D341Med (cell line): Measurements from ENCODE around the gene POLR2A.
A peak's percentile ranks its signal among the peaks of the same experiment; 100 is the strongest.
"Not testable (repeated sequence)": the region's sequence is repeated elsewhere in the genome, so short reads cannot be mapped to it uniquely, and the experiment has no call there.

Experiments used
- DNase-seq: peaks from one replicate; pipeline ENCODE4 v3.0.0; 2012; ENCODE audit warnings: low spot score

POLR2A gene

DNA sequence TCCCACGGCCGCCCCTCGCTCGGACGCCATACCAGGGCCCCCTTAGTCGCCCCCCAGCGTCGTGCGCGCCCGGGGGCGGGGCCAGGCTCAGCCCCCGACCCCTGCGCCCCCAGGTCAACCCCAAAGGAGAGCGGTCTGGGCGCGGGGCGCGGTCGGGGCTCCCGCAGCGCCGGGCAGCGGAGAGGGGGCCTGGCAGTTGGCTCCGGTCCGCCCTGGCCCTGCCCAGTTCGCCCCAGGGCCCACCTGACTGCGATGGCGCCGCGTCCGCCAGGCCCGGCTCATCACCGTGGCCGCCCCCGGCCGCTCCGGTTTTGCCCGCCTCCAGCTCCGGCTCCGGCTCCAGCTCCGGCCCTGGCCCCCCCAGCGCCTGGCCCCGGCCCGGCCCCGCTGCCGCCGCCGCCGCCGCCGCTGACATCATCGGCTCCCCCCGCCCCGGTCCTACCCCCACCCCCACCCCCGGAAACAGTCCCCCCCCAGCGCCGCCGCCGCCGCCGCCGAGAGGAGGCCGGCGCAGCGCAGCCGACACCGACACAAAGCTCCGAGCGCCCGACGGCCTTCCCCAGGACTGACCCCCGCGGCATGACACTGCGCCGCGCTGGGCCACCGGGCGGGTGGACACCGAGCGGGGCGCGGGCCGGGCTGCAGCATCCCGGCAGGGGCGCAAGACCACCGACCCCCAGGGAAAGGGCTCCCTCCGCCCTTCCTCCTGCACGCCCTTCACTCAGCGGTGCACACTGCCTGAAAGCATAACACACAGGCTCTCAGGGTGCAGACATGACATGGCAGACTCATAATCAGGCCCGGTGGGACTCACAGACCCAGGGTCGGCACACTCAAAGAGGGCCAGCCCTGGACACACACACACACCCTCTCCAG is 4.7 kb upstream of the POLR2A start, which contains the start of gene ZBTB4:
Gene ZBTB4, minus strand, starts transcription at position 419 of the 876 bp plus-strand sequence. CDS start 12,830 bp downstream, outside the sequence.
- DNase-seq: peak; percentile 62

DNA sequence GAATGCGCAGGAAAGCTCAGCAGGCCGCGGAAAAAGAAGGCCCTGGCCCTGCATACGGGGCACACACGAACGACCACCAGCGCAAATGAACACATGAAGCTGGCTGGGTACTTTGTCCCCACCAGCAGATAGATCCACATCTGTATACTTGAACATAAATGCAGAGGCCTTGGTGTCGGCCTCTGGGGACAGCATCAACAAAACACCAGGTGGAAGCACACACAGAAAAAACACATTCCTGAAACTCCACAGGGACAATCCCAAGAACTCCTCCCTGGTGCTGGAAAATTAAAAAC is 4.1 kb upstream of the POLR2A start:
- no peak for DNase-seq

DNA sequence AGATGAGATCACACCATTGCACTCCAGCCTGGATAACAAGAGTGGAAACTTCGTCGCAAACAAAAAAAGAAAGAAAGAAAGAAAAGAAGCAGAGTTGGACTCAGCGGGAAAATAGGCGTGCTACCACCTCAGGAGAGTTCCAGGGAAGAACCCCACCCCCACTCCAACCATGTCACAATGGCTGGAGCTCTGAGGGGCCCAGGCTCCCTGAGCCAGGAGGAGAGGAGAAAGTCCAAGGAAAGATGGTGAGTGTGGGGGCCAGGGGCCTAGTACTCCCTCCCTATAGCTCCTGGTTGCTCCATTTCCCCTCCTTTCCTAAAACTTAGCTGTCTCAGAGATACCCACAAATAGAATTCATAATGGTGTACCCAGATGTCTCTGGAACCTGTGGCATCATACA is 2.9 kb upstream of the POLR2A start, which contains the start of gene SLC35G6:
Gene SLC35G6, plus strand, starts transcription at position 172 of the 400 bp plus-strand sequence. Its CDS starts 71 bp downstream, at position 243.
- not testable (repeated sequence) for DNase-seq

DNA sequence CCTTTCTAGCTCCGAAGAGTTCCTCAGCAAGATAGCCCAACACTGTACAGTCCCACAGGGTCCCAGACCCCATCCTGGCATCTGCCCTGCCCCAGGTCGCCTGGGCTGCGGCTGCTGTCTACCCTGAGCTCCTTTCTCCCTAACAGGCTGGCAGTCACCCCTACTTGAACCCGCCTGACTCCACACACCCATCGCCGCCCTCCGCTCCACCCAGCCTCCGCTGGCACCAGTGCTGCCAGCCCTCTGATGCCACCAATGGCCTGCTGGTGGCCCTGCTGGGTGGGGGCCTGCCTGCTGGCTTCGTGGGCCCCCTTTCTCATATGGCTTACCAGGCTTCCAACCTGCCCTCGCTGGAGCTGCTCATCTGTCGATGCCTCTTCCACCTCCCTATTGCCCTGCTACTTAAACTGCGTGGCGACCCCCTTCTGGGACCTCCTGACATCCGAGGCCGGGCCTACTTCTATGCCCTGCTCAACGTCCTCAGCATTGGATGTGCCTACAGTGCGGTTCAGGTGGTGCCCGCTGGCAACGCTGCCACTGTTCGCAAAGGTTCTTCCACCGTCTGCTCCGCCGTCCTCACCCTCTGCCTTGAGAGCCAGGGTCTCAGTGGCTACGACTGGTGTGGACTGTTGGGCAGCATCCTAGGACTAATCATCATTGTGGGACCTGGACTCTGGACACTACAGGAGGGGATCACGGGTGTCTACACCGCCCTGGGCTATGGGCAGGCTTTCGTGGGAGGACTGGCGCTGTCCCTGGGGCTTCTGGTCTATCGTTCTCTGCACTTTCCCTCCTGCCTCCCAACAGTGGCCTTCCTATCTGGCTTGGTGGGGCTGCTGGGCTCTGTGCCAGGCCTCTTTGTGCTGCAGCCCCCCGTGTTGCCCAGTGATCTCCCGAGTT is 2.1 kb upstream of the POLR2A start:
- not testable (repeated sequence) for DNase-seq

DNA sequence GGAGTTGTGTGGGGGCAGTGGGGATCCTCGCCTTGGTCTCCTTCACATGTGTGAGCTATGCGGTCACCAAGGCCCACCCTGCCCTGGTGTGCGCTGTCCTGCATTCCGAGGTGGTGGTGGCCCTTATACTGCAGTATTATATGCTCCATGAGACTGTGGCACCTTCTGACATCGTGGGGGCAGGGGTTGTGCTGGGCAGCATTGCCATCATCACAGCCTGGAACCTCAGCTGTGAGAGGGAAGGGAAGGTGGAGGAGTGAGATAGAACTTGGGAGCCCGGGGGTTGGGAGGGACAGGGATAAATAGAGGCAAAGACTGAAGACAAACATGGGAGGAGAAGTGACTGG is 1.5 kb upstream of the POLR2A start:
- not testable (repeated sequence) for DNase-seq

DNA sequence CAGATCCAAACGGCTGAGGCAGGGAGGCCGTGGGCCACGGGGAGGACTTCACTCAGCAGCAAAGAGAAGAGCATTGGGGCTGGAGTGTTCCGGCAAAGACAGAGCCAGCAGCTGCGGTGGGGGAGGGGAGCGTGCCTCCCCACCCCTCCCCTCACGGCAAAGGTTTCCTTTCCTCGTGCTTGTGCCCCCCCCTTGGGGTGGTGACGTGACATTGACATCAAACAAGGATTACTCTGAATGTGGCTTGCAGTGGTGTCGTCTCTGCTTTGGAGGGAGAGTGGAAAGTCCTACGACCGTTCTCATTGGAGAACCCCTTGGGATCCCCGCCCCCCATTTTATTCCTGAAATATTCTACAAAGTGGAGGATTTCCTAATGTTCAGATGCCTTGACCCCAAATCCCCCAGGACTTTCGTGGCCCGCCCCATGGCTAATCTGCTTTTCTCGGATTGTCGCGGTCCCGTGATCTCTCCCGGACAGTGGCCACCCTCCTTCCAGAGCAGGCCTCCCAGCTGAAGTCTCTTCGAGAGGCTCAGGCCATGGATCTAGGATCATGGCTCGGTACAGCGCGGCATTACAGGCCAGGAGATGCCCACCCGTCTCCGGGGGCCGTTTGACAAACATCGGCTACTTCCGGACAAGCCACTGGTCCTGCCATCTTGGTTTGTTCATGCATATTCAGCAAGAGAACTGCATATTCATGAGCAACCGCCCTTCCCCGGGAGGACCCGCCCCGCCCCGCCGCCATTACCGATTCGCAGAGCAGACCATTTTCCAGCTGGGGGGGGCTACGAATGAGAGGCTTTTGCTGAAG is 705 bp upstream of the POLR2A start:
- DNase-seq: peak; percentile 71

DNA sequence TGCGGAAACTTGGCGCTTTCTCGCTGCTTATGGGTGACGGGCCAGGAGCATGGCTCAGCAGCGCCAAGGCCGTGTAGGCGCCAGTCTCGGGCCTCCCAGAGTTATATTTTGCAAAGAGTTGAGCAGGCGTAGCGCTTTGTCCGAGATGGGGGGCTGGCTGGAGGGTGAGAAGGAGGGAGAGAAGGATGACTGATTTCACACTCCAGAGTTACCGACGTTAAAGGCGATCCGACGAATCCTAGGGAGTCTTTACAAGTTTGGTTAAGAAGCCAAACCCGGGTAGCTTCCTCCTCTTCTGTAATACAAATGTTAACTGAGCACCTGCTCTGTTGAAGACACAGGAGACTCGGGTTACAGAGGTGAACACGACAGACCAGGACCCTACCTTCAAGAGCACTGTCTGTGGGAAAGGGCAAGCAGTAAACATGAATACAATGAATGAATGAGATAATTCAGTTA is 782 bp downstream of the POLR2A start:
- no peak for DNase-seq

DNA sequence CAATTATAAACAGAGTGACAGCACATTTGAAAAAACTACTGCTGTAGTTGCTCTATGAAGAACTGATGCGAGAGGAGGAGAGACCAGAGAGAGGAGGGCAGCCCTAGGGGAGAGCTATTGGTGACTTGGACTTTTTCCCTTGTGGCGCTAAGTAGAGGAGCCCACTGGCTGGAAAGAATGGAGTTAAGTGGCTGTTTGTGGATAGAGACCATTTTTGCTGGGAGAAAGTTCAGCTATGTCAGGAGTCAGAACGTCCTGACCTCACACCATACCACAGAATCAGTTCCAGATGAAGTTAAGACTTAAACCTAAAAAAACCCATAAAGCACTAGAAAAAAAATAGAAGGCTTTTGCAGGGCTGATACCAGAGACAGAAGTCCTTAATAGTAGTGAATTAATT is 2.0 kb downstream of the POLR2A start:
- DNase-seq: no peak

DNA sequence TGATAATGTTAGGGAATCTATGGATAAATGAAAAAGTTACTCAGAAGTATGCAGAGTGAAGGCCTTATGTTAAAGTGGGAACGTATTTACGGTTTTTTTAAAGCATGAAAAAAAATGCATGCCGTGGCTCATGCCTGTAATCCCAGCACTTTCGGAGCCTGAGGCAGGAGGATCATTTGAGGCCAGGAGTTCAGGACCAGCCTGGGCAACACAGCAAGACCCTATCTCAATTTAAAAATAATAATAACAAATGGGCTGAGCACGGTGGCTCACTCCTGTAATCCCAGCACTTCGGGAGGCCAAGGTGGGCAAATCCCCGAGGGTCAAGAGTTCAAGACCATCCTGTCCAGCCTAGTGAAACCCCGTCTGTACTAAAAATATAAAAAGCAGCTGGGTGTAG is 6.0 kb downstream of the POLR2A start:
- DNase-seq: no peak

DNA sequence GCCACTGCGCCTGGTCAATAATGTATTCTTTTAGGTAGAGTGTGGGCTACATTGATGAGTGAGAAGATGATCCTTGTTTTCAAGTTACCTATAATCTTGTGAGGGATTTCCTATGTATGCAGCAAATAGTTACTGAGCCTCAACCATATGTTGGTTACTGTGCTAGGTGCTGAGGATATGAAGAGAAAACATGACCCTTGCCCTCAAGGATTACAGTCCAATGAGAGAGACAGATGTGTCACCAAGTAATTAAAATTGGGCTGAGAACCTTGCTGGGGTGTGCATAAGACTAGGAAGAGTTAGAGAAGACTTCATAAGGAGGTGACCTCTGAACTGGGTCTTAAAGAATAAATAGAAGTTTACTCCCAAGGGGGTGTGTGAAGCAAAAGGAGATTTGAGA is 7.4 kb downstream of the POLR2A start:
- DNase-seq: no peak

DNA sequence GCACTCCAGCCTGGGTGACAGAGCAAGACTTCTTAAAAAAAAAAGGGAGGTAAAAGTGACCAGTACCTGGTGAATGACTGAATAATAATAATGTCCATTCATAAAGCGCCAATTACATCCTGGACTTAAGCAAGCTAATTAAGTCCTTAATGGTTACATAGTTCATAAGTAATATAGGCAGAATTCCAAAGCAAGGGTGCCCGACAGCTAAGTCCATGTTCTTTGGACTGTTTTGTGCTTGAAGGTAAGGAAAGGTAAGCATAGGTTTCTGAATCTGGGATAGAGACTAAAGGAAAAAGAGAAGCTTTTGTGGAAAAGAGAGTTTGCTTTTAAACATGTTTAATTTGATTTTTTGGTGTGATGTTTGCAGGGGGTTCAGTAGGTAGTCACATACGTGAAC is 9.8 kb downstream of the POLR2A start:
- no peak for DNase-seq

DNA sequence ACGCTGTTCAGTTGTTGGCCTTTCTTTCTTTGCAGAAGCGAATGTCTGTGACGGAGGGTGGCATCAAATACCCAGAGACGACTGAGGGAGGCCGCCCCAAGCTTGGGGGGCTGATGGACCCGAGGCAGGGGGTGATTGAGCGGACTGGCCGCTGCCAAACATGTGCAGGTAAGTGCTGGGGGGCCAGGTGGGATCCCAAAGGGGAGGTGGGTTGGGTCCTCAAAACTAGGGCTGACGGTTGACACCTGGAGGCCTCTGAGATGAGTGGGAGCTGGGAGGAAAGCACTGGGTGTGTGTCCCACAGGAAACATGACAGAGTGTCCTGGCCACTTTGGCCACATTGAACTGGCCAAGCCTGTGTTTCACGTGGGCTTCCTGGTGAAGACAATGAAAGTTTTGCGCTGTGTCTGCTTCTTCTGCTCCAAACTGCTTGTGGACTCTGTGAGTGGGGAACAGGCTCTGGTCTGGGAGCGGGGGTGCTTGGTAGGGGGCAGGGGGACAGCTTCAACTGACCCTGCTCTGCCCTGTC is 11.8 kb downstream of the POLR2A start:
- no peak for DNase-seq

DNA sequence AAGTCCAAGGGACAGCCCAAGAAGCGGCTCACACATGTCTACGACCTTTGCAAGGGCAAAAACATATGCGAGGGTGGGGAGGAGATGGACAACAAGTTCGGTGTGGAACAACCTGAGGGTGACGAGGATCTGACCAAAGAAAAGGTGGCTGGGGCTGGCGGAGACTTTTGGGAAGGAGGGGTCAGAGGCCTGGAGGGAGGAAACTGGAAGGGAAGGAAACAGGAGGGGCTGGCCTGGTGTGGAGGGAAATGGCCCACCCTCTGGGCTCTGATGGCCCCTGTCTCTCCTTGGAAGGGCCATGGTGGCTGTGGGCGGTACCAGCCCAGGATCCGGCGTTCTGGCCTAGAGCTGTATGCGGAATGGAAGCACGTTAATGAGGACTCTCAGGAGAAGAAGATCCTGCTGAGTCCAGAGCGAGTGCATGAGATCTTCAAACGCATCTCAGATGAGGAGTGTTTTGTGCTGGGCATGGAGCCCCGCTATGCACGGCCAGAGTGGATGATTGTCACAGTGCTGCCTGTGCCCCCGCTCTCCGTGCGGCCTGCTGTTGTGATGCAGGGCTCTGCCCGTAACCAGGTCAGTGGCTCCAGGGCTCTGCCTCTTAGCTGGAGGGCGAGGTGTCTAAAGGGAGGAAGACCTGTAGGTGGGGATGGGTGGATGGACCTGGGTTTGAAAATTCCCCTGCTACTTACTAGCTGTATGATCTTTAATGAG is 12.5 kb downstream of the POLR2A start:
- DNase-seq: no peak

DNA sequence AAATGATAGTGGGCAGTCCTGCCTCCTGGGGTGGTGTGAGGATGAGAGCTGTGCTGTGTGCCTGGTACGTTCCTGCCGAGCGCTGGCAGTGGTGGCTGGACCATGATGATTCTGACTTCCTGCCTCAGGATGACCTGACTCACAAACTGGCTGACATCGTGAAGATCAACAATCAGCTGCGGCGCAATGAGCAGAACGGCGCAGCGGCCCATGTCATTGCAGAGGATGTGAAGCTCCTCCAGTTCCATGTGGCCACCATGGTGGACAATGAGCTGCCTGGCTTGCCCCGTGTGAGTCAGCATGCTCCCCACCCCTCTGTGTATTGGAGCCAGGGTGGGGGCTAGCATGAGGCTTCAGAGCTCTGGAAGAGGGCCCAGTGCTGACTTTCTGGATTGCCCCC is 13.1 kb downstream of the POLR2A start:
- DNase-seq: no peak

DNA sequence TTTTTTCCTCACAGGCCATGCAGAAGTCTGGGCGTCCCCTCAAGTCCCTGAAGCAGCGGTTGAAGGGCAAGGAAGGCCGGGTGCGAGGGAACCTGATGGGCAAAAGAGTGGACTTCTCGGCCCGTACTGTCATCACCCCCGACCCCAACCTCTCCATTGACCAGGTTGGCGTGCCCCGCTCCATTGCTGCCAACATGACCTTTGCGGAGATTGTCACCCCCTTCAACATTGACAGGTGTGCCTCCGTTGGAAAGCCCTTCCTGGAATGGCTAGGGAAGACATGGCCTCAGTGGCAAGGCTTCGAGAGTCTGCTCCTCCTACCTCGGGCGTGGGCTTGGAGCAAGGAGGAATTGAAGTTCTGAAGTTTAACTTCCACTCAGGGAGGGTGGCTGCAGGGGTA is 13.5 kb downstream of the POLR2A start:
- DNase-seq: no peak

DNA sequence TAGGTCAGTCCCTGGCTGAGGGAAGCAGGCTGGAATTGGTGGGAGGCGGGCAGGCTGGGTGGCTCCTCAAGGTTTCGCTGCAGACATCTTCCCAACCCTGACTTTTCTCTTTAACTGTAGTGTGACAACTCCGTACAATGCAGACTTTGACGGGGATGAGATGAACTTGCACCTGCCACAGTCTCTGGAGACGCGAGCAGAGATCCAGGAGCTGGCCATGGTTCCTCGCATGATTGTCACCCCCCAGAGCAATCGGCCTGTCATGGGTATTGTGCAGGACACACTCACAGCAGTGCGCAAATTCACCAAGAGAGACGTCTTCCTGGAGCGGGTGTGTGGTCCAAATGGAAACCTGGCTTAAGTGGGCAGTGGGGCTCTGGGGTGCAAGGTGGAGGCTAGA is 15.0 kb downstream of the POLR2A start:
- DNase-seq: no peak

DNA sequence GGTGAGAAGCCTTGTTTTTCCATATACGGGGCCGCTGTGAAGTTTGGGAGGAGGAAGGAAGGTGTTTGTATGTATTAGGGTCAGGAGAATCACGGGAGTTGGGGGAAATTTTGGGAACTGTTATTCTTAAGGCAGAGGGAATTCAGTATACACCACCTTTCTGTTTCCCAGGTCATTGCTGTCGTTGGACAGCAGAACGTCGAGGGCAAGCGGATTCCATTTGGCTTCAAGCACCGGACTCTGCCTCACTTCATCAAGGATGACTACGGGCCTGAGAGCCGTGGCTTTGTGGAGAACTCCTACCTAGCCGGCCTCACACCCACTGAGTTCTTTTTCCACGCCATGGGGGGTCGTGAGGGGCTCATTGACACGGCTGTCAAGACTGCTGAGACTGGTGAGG is 17.6 kb downstream of the POLR2A start:
- no peak for DNase-seq

DNA sequence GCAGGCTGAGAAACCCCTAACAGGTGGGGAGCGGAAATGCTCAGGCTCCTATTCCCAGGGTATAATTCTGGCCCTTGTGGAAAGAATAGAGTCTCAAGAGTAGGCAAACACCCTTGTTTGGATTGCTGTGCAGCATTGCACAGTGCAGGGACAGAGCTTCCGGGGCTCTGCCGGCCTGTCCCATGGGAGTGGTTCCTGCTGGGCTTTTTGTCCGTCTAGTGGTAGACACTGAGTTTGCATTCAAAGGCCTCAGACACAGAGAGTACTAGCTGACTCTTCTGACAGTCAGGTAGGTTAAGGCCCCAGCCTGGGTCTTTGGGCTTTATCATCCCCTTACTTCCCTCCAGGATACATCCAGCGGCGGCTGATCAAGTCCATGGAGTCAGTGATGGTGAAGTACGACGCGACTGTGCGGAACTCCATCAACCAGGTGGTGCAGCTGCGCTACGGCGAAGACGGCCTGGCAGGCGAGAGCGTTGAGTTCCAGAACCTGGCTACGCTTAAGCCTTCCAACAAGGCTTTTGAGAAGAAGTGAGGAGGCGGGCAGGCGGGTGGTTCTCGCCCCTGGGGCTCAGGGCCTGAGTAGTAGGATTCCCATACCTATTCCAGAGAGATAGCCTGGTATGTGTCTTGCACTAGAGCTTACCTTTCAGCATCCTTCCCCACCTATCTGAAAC is 18.1 kb downstream of the POLR2A start:
- DNase-seq: no peak

DNA sequence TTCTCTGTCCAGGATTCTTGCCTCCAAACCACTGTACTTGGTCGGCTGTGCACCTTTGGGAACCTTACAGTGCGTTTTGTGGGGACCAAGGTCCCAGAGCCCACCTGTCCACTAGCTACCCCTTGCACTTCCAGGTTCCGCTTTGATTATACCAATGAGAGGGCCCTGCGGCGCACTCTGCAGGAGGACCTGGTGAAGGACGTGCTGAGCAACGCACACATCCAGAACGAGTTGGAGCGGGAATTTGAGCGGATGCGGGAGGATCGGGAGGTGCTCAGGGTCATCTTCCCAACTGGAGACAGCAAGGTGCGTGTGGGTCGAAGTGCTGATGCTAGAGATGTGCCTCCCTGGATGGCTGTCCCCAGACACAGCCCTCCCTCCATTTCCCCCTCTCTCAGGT is 18.8 kb downstream of the POLR2A start:
- peak; percentile 50 for DNase-seq

DNA sequence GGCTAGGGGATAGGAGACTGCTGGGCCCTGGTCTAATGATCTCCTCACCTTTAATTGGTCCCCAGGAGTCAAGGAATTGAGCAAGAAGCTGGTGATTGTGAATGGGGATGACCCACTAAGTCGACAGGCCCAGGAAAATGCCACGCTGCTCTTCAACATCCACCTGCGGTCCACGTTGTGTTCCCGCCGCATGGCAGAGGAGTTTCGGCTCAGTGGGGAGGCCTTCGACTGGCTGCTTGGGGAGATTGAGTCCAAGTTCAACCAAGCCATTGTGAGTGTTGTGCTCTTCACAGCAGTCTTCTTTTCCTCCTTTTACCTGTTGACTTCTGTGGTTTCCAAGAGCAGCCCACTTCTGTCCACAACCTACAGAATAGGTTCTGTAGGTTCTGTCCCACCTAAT is 19.4 kb downstream of the POLR2A start:
- no peak for DNase-seq

DNA sequence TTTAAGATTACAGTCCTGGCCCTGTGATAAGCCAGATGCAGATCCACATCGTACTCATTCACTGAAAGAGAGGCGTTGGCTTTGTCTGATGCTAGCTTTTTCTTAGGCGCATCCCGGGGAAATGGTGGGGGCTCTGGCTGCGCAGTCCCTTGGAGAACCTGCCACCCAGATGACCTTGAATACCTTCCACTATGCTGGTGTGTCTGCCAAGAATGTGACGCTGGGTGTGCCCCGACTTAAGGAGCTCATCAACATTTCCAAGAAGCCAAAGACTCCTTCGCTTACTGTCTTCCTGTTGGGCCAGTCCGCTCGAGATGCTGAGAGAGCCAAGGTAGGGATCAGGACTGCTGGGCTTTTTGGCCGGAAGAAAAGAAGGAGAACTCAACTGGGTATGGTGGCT is 24.0 kb downstream of the POLR2A start:
- DNase-seq: no peak
